Hematopoietic multipotent progenitor cell treated with erythropoietin and hydrocortisone succinate and interleukin-3 and kit ligand, for 4 days (in vitro differentiated cells): Measurements from ENCODE around the gene CELF1.
A peak's percentile ranks its signal among the peaks of the same experiment; 100 is the strongest.

Experiments used
- DNase-seq: peaks from one replicate; pipeline ENCODE4 v3.0.0-alpha.2; 2015

The CELF1 gene

DNA sequence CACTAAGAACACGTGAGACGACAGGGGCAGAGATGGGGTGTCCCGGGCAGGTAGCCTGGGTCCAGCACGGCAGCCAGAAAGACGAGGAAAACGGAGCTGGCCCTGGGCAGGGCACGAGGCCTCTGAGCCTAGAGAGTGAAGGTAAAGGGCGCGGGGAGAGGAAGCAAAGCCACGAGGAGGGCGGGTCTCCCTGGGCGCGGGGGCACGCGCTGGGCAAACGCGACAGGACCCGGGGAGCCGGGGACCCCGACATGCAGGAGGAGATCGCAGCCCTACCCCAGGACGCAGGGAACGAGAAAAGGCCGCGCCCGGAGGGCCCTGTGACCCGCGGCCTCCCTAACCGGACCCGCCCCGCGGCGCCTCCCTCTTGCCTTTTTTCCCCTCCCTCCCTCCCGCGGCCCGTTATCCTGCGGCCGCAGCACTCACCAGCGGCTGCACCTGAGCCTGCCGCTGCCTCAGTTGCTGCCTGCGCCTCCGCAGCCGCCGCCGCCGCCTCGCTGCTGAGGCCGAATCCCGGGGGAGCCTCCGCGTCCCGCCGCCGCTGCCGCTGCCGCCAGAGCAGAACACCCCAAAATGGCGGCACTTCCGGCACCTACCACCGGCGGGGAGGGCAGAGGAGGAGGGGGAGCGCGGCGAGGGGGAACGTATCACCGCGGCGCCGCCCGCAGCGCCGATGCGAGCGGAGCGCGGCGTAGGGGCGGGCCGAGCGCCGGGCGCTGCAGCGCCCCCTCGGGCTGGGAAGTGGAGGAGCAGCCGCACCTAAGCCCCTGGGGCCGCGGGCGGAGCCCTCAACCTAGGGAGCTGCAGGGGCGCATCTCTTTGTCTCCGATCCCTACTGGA, at the start of gene CELF1:
TSS of gene CELF1 (minus strand) at position 567 of the 840 bp plus-strand sequence. CDS start 53,609 bp downstream, outside the sequence.
- DNase-seq = peak; percentile 97

DNA sequence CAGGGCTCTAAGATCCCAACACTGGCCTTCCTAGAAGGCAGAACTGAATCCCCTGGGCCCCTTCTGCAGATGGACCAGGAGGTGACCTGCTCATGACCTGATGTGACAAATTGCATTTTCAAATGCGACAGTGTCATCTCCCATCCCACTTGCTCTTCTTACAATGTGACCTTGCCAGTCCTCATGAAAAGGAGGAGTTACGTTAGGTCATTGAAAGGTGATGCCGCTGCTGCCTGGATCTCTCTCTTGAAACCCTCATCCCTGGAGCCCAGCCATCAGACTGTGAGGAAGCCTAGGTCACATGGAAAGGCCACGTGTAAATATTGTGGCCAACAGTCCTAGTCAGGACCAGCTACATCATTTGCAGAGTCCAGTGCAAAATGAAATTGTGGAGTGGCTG, 47.0 kb upstream of the CELF1 start:
- no peak for DNase-seq

- no peak for DNase-seq
These were observed 43.0 kb upstream of the CELF1 start for GRCh38 chr11:47595967-47596366.

DNA sequence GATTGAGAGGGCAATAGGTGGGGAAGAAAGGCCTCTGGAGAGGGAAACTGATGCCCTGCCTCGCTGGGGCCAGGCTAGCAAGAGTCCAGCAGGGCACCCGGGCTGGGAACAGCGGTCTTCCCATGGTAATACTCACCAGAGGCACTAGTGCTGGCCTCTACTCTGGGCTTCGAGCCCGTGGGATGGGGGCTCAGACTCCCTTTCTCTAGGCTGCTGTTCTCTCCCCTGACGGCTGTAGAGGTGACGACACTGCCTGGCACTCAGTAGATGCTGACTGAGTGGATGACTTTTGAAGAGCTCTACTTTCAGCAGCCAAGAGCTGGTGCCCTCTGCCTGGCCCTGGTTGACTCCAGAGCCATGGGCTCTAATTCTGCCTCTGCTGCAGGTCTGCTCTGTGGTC, 42.1 kb upstream of the CELF1 start:
- peak; percentile 25 for DNase-seq

- no peak for DNase-seq
These were observed 41.3 kb upstream of the CELF1 start, which contains the start of gene C1QTNF4 for GRCh38 chr11:47593934-47594855. TSS of gene C1QTNF4 (minus strand) at chr11:47594411. CDS start at chr11:47590810, 3,601 bp downstream.

DNA sequence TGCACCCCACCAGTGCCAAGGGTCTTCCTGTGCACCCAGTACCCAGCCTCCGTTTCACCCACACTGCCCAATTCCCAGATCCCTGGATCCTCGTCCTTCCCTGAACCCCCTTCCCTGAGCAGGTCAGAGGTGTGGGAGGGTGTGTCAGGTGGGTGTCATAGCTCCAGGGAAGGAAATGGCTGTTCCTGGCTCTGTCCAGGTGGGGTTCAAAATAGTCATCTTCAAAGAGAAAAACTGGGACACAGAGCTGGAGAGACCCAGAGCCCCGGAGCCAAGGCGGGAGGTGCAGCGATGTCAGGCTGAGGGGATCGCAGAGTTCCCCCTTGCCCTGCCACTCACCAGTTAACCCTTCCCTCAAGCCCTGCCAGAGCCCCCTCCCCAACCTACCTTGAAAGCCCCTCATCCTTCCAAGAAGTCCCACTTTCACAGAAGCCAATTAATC, 40.6 kb upstream of the CELF1 start:
- DNase-seq = no peak

DNA sequence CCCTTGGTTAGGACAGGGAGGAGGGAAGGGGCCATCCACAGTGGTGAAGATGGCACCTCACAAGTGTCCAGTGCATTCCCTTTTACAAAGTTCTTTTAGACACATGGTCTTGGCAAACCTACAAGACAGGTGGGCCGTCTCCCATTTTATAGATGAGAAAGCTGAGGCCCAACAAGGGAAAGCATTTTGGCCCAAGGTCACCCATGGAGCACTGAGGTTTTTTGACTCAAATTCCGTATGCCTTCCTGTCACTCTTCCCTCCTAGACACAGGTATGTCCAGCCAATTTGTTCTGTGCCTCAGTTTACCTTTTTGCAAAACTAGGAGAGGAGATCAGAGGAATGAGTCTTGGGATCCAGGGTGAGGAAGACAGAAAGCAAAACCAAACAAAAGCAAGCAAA, 40.0 kb upstream of the CELF1 start:
- no peak for DNase-seq

DNA sequence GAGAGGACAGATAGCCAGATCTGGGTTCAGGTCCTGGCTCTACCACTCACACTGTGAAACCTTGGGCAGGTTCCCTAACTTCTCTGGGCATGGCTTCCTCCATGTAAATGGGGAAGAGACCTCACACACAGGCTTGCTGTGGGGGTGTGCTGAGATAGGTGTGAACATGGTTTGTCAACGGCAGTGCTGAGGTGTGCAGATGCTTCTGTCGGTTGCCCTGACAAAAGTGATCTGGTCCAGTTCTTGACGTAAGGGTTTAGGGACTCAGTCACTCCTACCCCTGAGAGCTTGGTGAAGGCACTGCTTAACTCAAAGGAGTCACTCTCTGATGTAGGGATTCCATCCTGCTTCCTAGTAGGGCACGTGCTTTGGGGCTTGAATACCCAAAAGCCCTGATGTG, 39.3 kb upstream of the CELF1 start:
- no peak for DNase-seq

- peak; percentile 76 for DNase-seq
These were observed 38.8 kb upstream of the CELF1 start for GRCh38 chr11:47591764-47592163.

DNA sequence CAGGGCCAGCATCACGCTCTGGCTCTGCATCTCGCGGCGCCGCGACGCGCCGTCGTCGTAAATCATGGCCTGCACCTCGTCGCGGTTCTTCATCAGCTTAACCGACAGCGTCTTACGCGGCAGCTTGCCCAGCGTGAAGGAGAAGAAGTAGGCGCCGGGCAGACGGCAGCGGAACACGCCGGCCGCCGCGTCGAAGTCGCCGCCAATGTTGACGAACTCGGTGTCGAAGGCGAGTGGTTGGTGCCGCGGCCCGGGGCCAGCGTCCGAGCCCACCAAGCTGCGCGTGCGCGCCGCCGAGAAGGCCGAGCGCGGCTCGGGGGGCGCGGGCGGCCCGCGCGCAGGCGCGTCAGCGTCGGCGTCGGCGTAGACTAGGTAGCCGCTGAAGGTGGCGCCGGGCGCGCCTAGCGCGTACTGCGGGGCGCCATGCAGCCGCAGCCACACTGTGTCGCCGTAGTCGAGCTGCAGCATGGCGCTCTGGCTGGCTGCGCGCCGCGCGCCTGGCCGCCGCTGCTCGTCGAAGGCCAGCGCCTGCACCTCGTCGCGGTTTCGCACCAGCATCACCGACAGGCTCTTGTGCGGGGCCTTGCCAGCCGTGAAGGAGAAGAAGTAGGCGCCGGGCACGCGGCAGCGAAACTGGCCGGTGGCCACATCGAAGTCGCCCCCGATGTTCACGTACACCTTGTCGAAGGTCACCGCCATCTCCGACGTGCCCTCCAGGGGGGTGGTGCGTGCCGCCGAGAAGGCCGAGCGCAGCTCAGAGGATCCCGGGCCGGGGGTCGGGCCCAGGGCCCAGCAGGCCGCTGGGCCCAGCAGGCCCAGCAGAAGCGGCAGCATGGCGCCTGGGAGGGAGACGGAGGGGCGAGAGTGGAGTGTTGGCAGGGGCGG, 37.3 kb upstream of the CELF1 start:
- DNase-seq = no peak

GRCh38 chr11:47589584-47589976, 36.6 kb upstream of the CELF1 start:
- no peak for DNase-seq

- DNase-seq = no peak
These were observed 36.2 kb upstream of the CELF1 start for GRCh38 chr11:47589118-47589517.

- peak; percentile 88 for DNase-seq
These were observed 34.9 kb upstream of the CELF1 start for GRCh38 chr11:47587723-47588326.

DNA sequence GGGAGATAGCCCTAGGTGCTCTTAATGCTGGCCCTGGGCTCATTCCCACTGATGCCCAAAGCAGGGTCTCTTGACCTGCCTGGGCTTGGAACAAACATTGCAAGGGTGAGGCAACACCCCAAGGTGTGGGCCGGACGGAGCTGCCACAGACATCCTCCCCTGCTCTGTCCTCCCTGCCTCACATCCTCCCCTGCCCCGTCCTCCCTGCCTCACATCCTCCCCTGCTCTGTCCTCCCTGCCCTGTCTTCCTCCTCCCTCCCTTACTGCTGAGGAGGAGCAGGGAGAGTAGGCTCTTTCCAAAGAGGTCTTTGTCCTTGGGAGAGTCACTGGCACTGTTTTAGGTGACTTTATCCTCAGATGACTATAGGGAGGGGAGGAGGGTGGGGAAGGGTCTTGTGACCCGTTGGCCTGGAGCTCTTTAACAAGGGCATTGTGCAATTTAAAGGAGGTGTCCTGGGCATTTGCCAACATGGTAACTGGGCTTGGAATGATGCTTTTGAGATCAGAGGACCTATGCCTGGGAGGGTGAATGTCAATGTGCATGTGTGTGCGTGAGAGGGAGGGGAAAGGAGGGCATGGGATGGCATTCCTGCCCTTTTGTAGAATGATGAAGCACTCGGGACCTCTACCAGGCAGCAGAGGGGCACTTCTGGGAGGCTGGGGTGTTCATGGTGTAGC, 34.2 kb upstream of the CELF1 start:
- DNase-seq = peak; percentile 33

DNA sequence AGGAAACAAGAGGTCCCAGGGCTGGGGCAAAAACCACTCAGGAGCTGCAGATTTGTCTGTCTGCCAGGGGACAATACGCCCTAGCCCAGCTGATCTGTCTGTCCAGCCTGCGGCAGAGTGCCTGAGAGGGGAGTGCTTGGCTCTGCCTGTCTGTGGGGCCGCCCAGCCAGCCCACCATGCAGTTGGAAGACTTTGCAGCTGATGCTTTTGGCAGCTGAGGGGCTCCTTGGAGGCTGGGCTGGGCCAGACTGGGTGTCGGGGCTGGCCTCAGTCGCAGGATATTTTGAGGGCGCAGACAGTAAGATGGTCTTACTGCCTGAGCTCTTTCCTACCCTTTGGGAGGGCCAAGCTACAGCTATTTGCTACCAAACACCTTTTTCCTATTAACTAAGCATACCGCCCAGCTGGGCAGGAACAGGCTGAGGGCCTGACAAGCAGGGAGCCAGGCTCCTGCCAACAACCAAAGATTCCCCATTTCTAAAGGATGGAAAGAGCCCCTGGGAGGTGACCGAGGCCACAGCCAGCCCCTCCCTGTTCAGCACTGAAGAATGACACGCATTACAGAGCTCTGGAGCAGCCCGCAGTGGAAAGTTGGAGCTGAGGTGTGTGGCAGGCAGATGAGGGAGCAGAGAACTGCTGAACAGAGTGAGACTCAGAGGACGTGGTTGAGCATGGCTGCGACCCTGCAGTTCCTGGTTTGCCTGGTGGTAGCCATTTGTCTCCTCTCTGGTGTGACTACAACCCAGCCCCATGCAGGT, 33.3 kb upstream of the CELF1 start, which contains the start of gene FAM180B:
TSS of gene FAM180B (plus strand) at position 581 of the 758 bp plus-strand sequence. CDS start at position 672, 91 bp downstream.
- DNase-seq = no peak

- DNase-seq = no peak
These were observed 30.9 kb upstream of the CELF1 start for GRCh38 chr11:47583844-47584243.

DNA sequence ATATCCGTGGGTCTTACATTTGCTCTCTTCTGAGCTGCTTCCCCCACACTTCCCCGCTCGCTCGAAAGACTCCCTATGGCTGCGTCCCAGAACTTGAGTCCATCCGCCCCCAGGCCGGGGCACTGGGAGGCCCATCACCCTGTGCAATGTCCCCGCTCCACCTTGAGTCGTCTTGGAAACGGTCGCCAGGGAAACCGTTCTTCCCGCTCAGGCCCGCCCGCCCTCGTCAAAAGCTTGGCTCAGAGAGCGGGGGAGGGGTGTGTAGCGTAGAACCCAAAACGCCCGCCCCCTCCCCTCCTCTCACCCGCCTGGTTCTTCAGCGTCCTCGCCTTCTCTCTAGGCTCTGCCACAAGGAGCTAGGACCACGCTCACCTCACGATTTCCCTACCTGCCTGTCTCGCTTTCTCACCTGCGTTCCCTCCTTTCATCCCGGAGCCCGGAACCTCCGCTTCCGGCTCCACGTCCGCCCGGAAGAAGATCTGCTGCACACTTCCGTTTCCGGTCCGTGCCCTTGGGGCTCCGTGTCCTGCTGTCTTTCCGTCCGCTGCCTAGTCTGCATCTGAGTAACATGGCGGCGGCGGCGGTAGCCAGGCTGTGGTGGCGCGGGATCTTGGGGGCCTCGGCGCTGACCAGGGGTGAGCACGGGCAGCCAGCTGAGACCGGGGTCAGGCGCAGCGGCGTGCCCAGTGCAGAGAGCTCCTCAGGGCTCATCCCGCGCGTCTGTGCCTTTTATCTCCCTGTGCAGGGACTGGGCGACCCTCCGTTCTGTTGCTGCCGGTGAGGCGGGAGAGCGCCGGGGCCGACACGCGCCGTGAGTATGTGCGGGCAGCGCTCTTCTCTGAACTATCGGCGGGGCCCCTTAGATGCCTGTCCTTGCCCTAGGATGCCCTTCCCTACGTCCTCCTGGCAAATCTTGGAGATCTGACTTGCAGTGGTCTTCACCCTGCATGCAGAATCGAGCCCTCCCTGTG, 25.9 kb upstream of the CELF1 start, which contains the start of the genes KBTBD4 and NDUFS3:
TSS of gene KBTBD4 (minus strand) at position 447 of the 971 bp plus-strand sequence. CDS start at position 428, 19 bp downstream.
TSS of gene NDUFS3 (plus strand) at position 551 of the 971 bp plus-strand sequence. CDS start at position 569, 18 bp downstream.
- DNase-seq = peak; percentile 95

GRCh38 chr11:47577460-47578041, 24.6 kb upstream of the CELF1 start:
- DNase-seq = no peak

DNA sequence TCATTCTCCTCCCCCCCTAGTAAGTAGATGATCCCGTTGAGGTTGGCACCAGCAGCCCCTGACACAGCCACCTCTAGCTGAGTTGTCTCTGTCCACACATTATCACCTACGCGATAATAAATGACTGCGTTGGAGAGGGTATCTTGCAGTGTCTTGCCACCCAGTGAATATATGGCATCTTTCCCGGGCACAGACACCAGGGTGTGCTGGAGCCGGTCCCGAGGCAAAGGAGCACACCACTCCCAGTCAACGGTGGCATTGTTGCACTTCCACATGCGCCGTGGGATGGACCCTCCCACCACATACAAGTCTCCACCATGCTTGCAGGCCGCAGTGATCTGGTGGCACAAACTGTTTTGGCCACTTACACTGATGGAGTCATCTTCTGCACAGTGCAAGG, 20.4 kb upstream of the CELF1 start:
- no peak for DNase-seq
